ENCODE data around the gene YES1. TPM values are rescaled to one million over a fixed set of nuclear protein-coding genes. Genes with fewer than 3 reads are reported as not detected.

Gene YES1
- total and polyA plus RNA-seq, 2 donors (not counting 3 experiments of a cell fraction or from before 2014, with no cell fraction given): 16.5 to 92.3 TPM

- TF ChIP-seq GATA2 (IDR thresholded peaks at IDR 0.05; ENCODE audit: insufficient read depth, insufficient read length, low read depth, low read length): no peak
- TF ChIP-seq JUN (IDR thresholded peaks at IDR 0.05; ENCODE audit: borderline replicate concordance, insufficient read depth, insufficient read length, low read depth): no peak
- TF ChIP-seq POLR2AphosphoS5 (IDR thresholded peaks at IDR 0.05; ENCODE audit: insufficient read depth, low read depth, low read length): no peak
- no peak for TF ChIP-seq EZH2 (IDR thresholded peaks at IDR 0.05; ENCODE audit: borderline replicate concordance, low read depth, low read length, severe bottlenecking)
- TF ChIP-seq MYC (IDR thresholded peaks at IDR 0.05; ENCODE audit: low read depth, low read length): no peak
- Histone ChIP-seq H3K27ac (ENCODE audit: insufficient read depth, low read depth, low read length) (no peak overlapping the region), H3K9me3 (replicated peaks; ENCODE audit: control insufficient read depth, insufficient read depth, low read length) (no peaks in the 10 kb centered on the region), H3K9me1 (replicated peaks; ENCODE audit: control insufficient read depth, extremely low read depth, insufficient read depth, low read length) (no peaks in the 10 kb centered on the region), H3K36me3 (ENCODE audit: control insufficient read depth in 2 of 2, extremely low read depth in 1 of 2, insufficient read depth in 2 of 2, low read length in 2 of 2) (no peaks in the 10 kb centered on the region), H3K79me2 (ENCODE audit: control insufficient read depth, insufficient read depth, low read length) (no peaks in the 10 kb centered on the region), H2AFZ (ENCODE audit: low read depth, low read length) (no peak overlapping the region), H3K27me3 (ENCODE audit: control insufficient read depth in 2 of 2, insufficient read depth in 2 of 2, low read length in 2 of 2) (no peaks in the 10 kb centered on the region), H3K9ac (replicated peaks; ENCODE audit: extremely low read depth, insufficient read depth, low read length) (no peak overlapping the region), H4K20me1 (replicated peaks; ENCODE audit: control insufficient read depth, extremely low read depth, insufficient read depth, low read length) (no peaks in the 10 kb centered on the region), H3K4me1 (ENCODE audit: control insufficient read depth, extremely low read depth, insufficient read depth, low read length) (peaks cover 12% of the 10 kb centered on the region), H3K4me2 (ENCODE audit: insufficient read depth, low read length) (no peak overlapping the region), H3K4me3 (replicated peaks in 1 of 3; ENCODE audit: insufficient read depth in 1 of 3, low read depth in 1 of 3, low read length in 3 of 3) (no peak overlapping the region)
- dilution Hi-C loops (cut with MboI; ENCODE audit: extremely low pct_ligation_motif_present, low sequenced_read_pairs): loop anchor here (25.0 kb wide), 1 partner anchor 111 kb away; no protein-coding TSS in a partner anchor
- intact Hi-C loops (cut with micrococcal nuclease): no loop called here
- ChIA-PET CTCF (no interaction called here), POLR2A (no interaction called here)
- no peak for FAIRE-seq
- BruUV-seq (replicated peaks): no TSS peak
- no peak for DNase-seq (ENCODE audit: low read depth, low spot score)
These were observed 36.2 kb upstream of the YES1 start for GRCh38 chr18:848062-848861.

GRCh38 chr18:845152-845819, 33.2 kb upstream of the YES1 start:
- Histone ChIP-seq H4K20me1 (replicated peaks; ENCODE audit: control insufficient read depth, extremely low read depth, insufficient read depth, low read length) (no peaks in the 10 kb centered on the region), H3K27ac (ENCODE audit: insufficient read depth, low read depth, low read length) (peak overlapping the region; percentile 68), H3K27me3 (ENCODE audit: control insufficient read depth in 2 of 2, insufficient read depth in 2 of 2, low read length in 2 of 2) (no peaks in the 10 kb centered on the region), H3K79me2 (ENCODE audit: control insufficient read depth, insufficient read depth, low read length) (no peaks in the 10 kb centered on the region), H2AFZ (ENCODE audit: low read depth, low read length) (no peak overlapping the region), H3K9me3 (replicated peaks; ENCODE audit: control insufficient read depth, insufficient read depth, low read length) (no peaks in the 10 kb centered on the region), H3K9ac (replicated peaks; ENCODE audit: extremely low read depth, insufficient read depth, low read length) (no peak overlapping the region), H3K9me1 (replicated peaks; ENCODE audit: control insufficient read depth, extremely low read depth, insufficient read depth, low read length) (no peaks in the 10 kb centered on the region), H3K36me3 (ENCODE audit: control insufficient read depth in 2 of 2, extremely low read depth in 1 of 2, insufficient read depth in 2 of 2, low read length in 2 of 2) (no peaks in the 10 kb centered on the region), H3K4me3 (replicated peaks in 1 of 3; ENCODE audit: insufficient read depth in 1 of 3, low read depth in 1 of 3, low read length in 3 of 3) (no peak overlapping the region), H3K4me1 (ENCODE audit: control insufficient read depth, extremely low read depth, insufficient read depth, low read length) (peaks cover 28% of the 10 kb centered on the region), H3K4me2 (ENCODE audit: insufficient read depth, low read length) (peak overlapping the region; percentile 79)
- dilution Hi-C loops (cut with MboI; ENCODE audit: extremely low pct_ligation_motif_present, low sequenced_read_pairs): loop anchor here (25.0 kb wide), 1 partner anchor 108 kb away; no protein-coding TSS in a partner anchor
- BruUV-seq (replicated peaks): no TSS peak
- ChIA-PET POLR2A (no interaction called here), CTCF (interaction anchor here (2.0 kb wide), 1 partner anchor 15 kb away, joined by 4 read pairs; no protein-coding TSS in a partner anchor)
- DNase-seq (ENCODE audit: low read depth, low spot score) (peak; percentile 96), FAIRE-seq (peak; percentile 97)
- intact Hi-C loops (cut with micrococcal nuclease): loop anchor here (1.0 kb wide), 1 partner anchor 15 kb away; no protein-coding TSS in a partner anchor
- peak; percentile 73 for TF ChIP-seq FOS (IDR thresholded peaks at IDR 0.05; ENCODE audit: borderline replicate concordance, insufficient read depth, low read length)
- TF ChIP-seq MAX (IDR thresholded peaks at IDR 0.05; ENCODE audit: insufficient read depth, insufficient read length): no peak
- TF ChIP-seq CTCF (IDR thresholded peaks at IDR 0.05; ENCODE audit: extremely low read depth in 1 of 2, insufficient read depth in 1 of 2, low read depth in 1 of 2, low read length in 2 of 2): no peak
- TF ChIP-seq EZH2 (IDR thresholded peaks at IDR 0.05; ENCODE audit: borderline replicate concordance, low read depth, low read length, severe bottlenecking): no peak
- no peak for TF ChIP-seq MYC (IDR thresholded peaks at IDR 0.05; ENCODE audit: low read depth, low read length)
- peak; percentile 96 for TF ChIP-seq POLR2AphosphoS5 (IDR thresholded peaks at IDR 0.05; ENCODE audit: insufficient read depth, low read depth, low read length)
- TF ChIP-seq POLR2A (IDR thresholded peaks at IDR 0.05; ENCODE audit: low read depth, low read length): peak; percentile 44
- peak; percentile 93 for TF ChIP-seq GATA2 (IDR thresholded peaks at IDR 0.05; ENCODE audit: insufficient read depth, insufficient read length, low read depth, low read length)
- TF ChIP-seq JUN (IDR thresholded peaks at IDR 0.05; ENCODE audit: borderline replicate concordance, insufficient read depth, insufficient read length, low read depth): peak; percentile 85

Data from endothelial cell of umbilical vein (primary cell).